C4-2B (cell line): Measurements from ENCODE around the gene MON1A.

Source experiments
- H3K27ac ChIP-seq: fragments of 450-650 bp; 2 replicates; pipeline ENCODE4 v1.5.1; 2017
- ZFX ChIP-seq: fragments of 450-650 bp; IDR thresholded peaks from 2 replicates; pipeline ENCODE4 v1.6.1; 2017
- TF ChIP-seq, protein P1 (sequence below): fragments of 450-650 bp; conservative IDR thresholded peaks from 2 replicates; pipeline ENCODE4 v1.5.1; 2017; ENCODE audit warnings: mild to moderate bottlenecking

Gene MON1A

DNA sequence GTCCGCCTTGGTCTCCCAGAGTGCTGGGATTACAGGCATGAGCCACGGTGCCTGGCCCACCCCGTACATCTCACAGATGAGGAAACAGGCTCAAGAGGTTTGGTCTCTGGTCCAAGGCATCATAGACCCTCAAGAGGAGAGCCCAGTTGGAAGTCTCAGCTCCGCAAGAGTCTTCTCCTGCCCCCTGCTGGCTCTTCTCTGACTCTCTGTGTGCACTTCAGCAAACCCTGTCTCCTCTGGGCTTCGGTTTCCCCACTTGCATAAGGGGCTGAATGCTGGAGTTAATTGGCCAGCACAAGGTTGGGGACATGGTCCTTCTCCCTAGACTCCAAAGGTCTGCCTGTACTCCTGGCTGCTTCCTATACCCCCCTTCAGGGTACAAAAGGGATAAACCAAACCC, 29.8 kb downstream of the MON1A start:
- TF ChIP-seq, protein P1, sequence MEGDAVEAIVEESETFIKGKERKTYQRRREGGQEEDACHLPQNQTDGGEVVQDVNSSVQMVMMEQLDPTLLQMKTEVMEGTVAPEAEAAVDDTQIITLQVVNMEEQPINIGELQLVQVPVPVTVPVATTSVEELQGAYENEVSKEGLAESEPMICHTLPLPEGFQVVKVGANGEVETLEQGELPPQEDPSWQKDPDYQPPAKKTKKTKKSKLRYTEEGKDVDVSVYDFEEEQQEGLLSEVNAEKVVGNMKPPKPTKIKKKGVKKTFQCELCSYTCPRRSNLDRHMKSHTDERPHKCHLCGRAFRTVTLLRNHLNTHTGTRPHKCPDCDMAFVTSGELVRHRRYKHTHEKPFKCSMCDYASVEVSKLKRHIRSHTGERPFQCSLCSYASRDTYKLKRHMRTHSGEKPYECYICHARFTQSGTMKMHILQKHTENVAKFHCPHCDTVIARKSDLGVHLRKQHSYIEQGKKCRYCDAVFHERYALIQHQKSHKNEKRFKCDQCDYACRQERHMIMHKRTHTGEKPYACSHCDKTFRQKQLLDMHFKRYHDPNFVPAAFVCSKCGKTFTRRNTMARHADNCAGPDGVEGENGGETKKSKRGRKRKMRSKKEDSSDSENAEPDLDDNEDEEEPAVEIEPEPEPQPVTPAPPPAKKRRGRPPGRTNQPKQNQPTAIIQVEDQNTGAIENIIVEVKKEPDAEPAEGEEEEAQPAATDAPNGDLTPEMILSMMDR: no peak
- no peak for TF ChIP-seq ZFX
- no peak overlapping the region for H3K27ac ChIP-seq

DNA sequence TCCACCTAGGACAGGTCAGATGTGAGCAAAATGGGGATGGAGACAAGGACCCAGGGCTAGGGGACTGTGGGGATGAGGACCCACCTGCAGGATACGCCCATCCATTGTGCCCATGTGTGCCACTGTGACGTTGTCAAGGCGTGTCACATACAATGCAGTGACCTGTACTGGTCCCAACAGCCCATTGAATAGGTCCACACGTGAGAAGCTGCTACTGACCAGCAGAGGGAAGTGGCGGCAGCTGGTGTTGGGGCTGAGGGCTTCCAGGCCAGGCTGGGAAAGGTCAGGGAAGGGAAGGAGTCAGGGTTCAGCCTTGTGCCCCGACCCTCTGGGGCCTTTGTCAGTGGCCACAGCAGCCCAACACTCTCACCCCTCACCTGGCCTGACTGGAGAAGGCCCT, 30.6 kb downstream of the MON1A start:
- H3K27ac ChIP-seq: no peak overlapping the region
- no peak for TF ChIP-seq ZFX
- TF ChIP-seq, protein P1: no peak

DNA sequence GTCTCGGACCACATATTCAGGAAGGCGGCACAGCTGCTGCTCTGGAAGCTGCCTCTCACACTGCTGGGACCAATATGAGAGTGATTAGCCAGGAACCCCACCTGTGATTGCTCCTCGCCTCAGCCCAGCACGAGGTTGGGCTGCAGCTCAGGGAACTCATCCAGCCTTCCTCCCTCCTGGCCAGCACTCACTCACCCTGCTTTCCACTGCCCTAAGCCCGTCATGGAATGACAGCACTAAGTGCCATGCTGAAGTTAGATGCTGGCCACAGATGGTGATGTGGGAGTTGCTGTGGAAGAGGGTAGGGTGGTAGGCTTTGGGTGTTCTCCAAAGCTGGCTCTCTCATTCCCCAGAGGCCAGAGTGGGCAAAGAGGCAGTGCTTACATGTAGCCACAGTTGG, 33.3 kb downstream of the MON1A start:
- no peak for TF ChIP-seq ZFX
- TF ChIP-seq, protein P1: no peak
- H3K27ac ChIP-seq: no peak overlapping the region

DNA sequence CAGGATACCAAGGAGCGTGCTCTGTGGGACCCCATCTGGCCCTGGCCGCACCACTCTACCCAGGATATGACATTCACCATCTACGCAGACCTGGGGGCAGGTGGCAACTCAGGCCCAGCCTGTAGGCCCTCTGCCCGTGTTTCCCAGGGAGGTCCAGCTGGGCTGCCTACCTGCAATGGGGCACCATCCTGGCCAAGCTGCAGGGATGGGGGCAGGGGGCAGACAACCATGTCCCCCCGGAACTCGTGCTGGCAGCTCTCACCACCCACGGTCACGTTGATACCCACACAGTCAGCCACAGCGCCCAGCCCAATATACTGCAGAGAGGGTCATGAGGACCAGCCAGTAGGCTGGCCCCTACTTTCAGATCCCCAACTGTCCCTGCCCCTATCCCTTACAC, 33.8 kb downstream of the MON1A start:
- no peak overlapping the region for H3K27ac ChIP-seq
- no peak for TF ChIP-seq ZFX
- TF ChIP-seq, protein P1: no peak

DNA sequence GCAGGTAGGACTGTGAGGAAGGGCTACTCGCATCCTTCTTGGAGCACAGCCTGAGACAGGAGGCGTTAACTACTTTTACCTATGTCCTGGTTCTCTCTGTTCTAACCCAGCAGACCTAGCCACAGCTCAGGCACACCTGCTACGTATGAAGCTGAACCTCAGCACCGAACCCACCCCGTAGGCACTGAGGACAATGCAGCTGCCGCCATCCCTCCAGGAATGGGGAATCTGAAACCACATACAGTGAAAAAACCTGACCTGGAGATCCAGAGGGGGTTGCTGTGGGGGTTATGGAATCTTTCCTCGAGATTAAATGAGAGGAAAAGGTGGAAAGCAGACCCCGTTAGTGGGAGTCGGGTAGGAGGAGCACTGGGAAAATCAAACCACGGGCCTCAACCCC, 40.3 kb downstream of the MON1A start:
- TF ChIP-seq, protein P1: no peak
- no peak for TF ChIP-seq ZFX
- H3K27ac ChIP-seq: no peak overlapping the region

DNA sequence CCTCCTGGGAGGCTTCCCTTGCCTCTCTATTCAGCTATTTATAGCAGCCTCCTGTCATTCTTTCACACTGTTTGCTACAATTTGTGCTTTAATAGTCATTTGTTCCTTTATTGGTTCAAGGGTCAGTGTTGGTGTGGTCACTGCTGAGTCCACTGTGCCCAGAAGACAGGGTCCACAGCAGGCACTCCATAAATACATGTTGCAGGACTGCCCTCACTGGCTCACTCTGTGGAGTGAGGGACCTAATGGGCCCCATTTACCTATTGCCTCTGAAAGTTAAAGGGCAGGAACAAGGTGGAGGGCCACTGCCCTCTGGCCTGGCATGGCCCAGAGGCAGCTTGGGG, 42.7 kb downstream of the MON1A start:
- H3K27ac ChIP-seq: no peak overlapping the region
- TF ChIP-seq ZFX: no peak
- TF ChIP-seq, protein P1: no peak

DNA sequence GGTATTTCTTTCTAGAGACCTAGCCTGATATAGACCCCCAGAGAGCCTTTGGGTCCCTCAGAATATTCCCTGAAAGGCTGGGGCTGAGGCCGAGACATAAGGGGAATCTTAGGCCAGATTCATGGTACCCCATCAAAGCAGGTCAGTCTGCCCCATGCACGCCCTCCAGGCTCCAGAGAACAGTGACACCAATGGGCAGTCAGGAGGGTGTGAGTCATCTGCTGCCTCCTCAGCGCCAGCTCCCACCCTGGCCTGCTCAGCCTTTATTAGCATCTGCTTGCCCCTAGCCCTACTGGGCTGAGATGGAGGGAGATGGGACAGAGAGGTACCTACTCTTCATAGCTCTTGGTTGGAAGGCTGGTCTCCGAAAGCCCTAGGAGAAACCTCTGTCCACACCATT, 45.6 kb downstream of the MON1A start:
- TF ChIP-seq, protein P1: no peak
- no peak for TF ChIP-seq ZFX
- no peak overlapping the region for H3K27ac ChIP-seq

DNA sequence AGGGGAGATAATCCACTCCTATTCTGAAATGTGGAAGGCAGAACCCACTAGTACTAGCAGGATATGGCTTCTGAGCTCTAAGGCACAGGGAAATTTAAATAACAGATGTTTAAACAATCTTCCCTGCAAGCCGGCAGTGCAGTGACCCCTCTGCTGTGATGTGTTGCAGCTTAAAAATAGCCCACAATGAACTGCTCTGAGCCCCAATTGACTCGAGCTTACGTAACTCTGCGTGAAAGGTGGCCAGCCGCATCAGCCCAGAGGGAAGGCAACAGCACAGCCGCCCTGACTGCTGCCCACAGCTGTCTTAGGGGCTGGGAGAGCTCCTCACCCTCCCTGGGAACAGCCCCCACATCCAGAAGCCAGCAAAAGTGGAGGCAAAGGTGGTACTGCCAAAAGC, 47.4 kb downstream of the MON1A start:
- no peak overlapping the region for H3K27ac ChIP-seq
- no peak for TF ChIP-seq ZFX
- TF ChIP-seq, protein P1: no peak
